Suprapubic skin (tissue), 3 donors: Measurements from ENCODE around the gene KDM4E.

Experiments used
- EP300 ChIP-seq: sonication (generic); formaldehyde crosslinking; IDR thresholded peaks from one replicate; pipeline ENCODE4 v1.6.1; 2017; ENCODE audit warnings: antibody characterized with exemption
- TF ChIP-seq, protein P1 (sequence below), 2 donors: fragments of 200-600 bp in 1 of 2; fragments of 450-650 bp in 1 of 2; sonication (generic) in 1 of 2; IDR thresholded peaks; one replicate each; pipeline ENCODE4 v1.5.1; 2016 to 2019; ENCODE audit warnings: antibody characterized with exemption in 2 of 2, mild to moderate bottlenecking in 1 of 2, moderate library complexity in 1 of 2

DNA sequence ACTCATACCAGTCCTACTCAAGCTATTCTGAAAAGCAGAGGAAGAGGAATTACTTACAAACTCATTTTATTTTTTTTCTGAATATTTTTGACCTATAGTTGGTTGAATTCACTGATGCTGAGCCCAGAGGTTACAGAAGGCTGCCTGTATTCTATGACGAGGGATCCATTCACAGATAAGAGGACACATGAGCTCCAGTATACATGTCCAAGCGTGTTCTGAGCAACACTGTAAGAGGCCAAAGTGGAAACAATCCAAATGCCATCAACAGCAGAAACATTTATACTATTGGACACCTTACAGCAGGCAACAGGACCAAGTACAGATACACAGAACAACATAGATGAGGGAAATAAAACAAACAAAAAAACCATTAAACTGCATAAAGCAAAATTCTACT is 10.3 kb downstream of the KDM4E start:
- no peak for TF ChIP-seq EP300
- TF ChIP-seq, protein P1, sequence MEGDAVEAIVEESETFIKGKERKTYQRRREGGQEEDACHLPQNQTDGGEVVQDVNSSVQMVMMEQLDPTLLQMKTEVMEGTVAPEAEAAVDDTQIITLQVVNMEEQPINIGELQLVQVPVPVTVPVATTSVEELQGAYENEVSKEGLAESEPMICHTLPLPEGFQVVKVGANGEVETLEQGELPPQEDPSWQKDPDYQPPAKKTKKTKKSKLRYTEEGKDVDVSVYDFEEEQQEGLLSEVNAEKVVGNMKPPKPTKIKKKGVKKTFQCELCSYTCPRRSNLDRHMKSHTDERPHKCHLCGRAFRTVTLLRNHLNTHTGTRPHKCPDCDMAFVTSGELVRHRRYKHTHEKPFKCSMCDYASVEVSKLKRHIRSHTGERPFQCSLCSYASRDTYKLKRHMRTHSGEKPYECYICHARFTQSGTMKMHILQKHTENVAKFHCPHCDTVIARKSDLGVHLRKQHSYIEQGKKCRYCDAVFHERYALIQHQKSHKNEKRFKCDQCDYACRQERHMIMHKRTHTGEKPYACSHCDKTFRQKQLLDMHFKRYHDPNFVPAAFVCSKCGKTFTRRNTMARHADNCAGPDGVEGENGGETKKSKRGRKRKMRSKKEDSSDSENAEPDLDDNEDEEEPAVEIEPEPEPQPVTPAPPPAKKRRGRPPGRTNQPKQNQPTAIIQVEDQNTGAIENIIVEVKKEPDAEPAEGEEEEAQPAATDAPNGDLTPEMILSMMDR (IDR thresholded peaks at IDR 0.05), result no peak
